Adipose tissue (tissue), 3 donors: ENCODE measurements around the gene PRR36. TPM values are rescaled to one million over a fixed set of nuclear protein-coding genes. Genes with fewer than 3 reads are reported as not detected.
"Not testable (repeated sequence)": the region's sequence is repeated elsewhere in the genome, so short reads cannot be mapped to it uniquely, and the experiment has no call there.

Experiments used
- H3K27ac ChIP-seq: one replicate; pipeline ENCODE4 v1.5.1; 2013; ENCODE audit warnings: low read depth, low read length
- WGBS, 3 donors: extraction: QIAGEN DNeasy Blood & Tissue Kit; methylation state at CpG; one replicate each; pipeline ENCODE4 v1.1.7; 2013; 5-methylcytosine and 5-hydroxymethylcytosine counted together
- polyA plus RNA-seq, 3 donors: library from polyadenylated mRNA; stranded (reverse); fragments of 200-250 nt; gene quantifications; one replicate each; pipeline ENCODE4 v1.2.3, GENCODE V29; 2013
- donor health status: healthy with polysubstance abuse.
- donor health status: Bipolar disorder and iron deficiency.
- donor health status: healthy.

Gene PRR36
- polyA plus RNA-seq, 3 donors: 0.04 to 0.78 TPM; not detected in 1

GRCh38 chr19:7866399-7867091 lies 7.6 kb downstream of the PRR36 start:
- WGBS, 3 donors: 58 to 75% (median 66%) methylated on average over 12 of the region's 12 CpGs
- H3K27ac ChIP-seq: no peak overlapping the region

- 35 to 57% (median 36%) methylated on average over 10 of the region's 10 CpGs for WGBS, 3 donors
Measured at GRCh38 chr19:7865262-7865911, 8.8 kb downstream of the PRR36 start.

GRCh38 chr19:7864690-7865074 lies 9.5 kb downstream of the PRR36 start:
- WGBS, 3 donors: 54 to 65% (median 64%) methylated on average over 18 of the region's 18 CpGs

More at GRCh38 chr19:7865262-7865911, 8.8 kb downstream of the PRR36 start:
- H3K27ac ChIP-seq: no peak overlapping the region

GRCh38 chr19:7863971-7864689 lies 10.1 kb downstream of the PRR36 start:
- WGBS, 3 donors: 66 to 78% (median 72%) methylated on average over 21 of the region's 21 CpGs
- no peak overlapping the region for H3K27ac ChIP-seq

More at GRCh38 chr19:7864690-7865074, 9.5 kb downstream of the PRR36 start:
- no peak overlapping the region for H3K27ac ChIP-seq

- H3K27ac ChIP-seq: no peak overlapping the region
- 63 to 80% (median 72%) methylated on average over 72 to 83 of the region's 83 CpGs for WGBS, 3 donors
Measured at GRCh38 chr19:7863157-7863970, 10.8 kb downstream of the PRR36 start.

GRCh38 chr19:7862413-7862951 lies 11.7 kb downstream of the PRR36 start:
- 5 to 10% (median 10%) methylated on average over 8 to 56 of the region's 67 CpGs for WGBS, 3 donors
- no peak overlapping the region for H3K27ac ChIP-seq

GRCh38 chr19:7861619-7862412 lies 12.4 kb downstream of the PRR36 start:
- H3K27ac ChIP-seq: no peak overlapping the region
- 33 to 52% (median 40%) methylated on average over 54 to 63 of the region's 63 CpGs for WGBS, 3 donors

- H3K27ac ChIP-seq: no peak overlapping the region
- 75 to 85% (median 77%) methylated on average over 14 of the region's 14 CpGs for WGBS, 3 donors
Measured at GRCh38 chr19:7860714-7861618, 13.2 kb downstream of the PRR36 start.

- 88 to 95% (median 91%) methylated on average over 22 of the region's 22 CpGs for WGBS, 3 donors
- H3K27ac ChIP-seq: no peak overlapping the region
Measured at GRCh38 chr19:7859831-7860713, 14.1 kb downstream of the PRR36 start.

- not testable (repeated sequence) for H3K27ac ChIP-seq
- 93 to 98% (median 95%) methylated on average over 8 of the region's 8 CpGs for WGBS, 3 donors
Measured at GRCh38 chr19:7859087-7859486, 15.1 kb downstream of the PRR36 start.

- no peak overlapping the region for H3K27ac ChIP-seq
- WGBS, 3 donors: 75 to 84% (median 79%) methylated on average over 21 to 29 of the region's 29 CpGs
Measured at GRCh38 chr19:7858109-7858770, 15.9 kb downstream of the PRR36 start.

- 81 to 87% (median 83%) methylated on average over 8 of the region's 8 CpGs for WGBS, 3 donors
- no peak overlapping the region for H3K27ac ChIP-seq
Measured at GRCh38 chr19:7857727-7858108, 16.5 kb downstream of the PRR36 start.

GRCh38 chr19:7856679-7857663 lies 17.2 kb downstream of the PRR36 start:
- WGBS, 3 donors: 83 to 89% (median 88%) methylated on average over 38 of the region's 38 CpGs
- no peak overlapping the region for H3K27ac ChIP-seq

GRCh38 chr19:7856109-7856591 lies 18.0 kb downstream of the PRR36 start:
- 87 to 91% (median 90%) methylated on average over 15 to 16 of the region's 16 CpGs for WGBS, 3 donors
- H3K27ac ChIP-seq: no peak overlapping the region
